Left ventricle myocardium inferior (tissue), 1 donor: ENCODE data around the gene ZNF728. TPM values are rescaled to one million over a fixed set of nuclear protein-coding genes. Genes with fewer than 3 reads are reported as not detected.

ENCODE experiments used
- DNase-seq: peaks from one replicate; pipeline ENCODE4 v3.0.0-alpha.2; 2020
- H3K27ac ChIP-seq: fragments of 200-600 bp; replicated peaks from 2 replicates; pipeline ENCODE4 v1.8.0; 2021
- H3K27me3 ChIP-seq: fragments of 200-600 bp; 2 replicates; pipeline ENCODE4 v1.8.0; 2021; ENCODE audit warnings: low read depth
- H3K36me3 ChIP-seq: fragments of 200-600 bp; 2 replicates; pipeline ENCODE4 v1.8.0; 2021
- H3K4me1 ChIP-seq: fragments of 200-600 bp; 2 replicates; pipeline ENCODE4 v1.8.0; 2021
- H3K4me3 ChIP-seq: fragments of 200-600 bp; 2 replicates; pipeline ENCODE4 v1.8.0; 2021; ENCODE audit warnings: mild to moderate bottlenecking, moderate library complexity
- H3K9me3 ChIP-seq: fragments of 200-600 bp; replicated peaks from 2 replicates; pipeline ENCODE4 v1.8.0; 2021
- intact Hi-C: fragments of 100-400 bp; cut with micrococcal nuclease; formaldehyde crosslinking; loops from one replicate; pipeline ENCODE4 v1.11.0; 2022
- long read RNA-seq: library from polyadenylated mRNA; unstranded; transcript quantifications from one replicate; pipeline ENCODE4 v2.0.0, GENCODE V29; 2021
- total RNA-seq: library from RNA; stranded (reverse); fragmentation: NEBNext Ultra II Directional; extraction: Animal tissue kit (Norgen Biotek cat#: 25700); gene quantifications from one replicate; pipeline ENCODE4 v1.2.1, GENCODE V29; 2021
- TF ChIP-seq, protein P1 (sequence below): fragments of 200-600 bp; IDR thresholded peaks from 2 replicates; pipeline ENCODE4 v1.8.0; 2021; ENCODE audit warnings: antibody characterized with exemption, mild to moderate bottlenecking, borderline replicate concordance
- donor health status: DM: no; HTN: yes; CAD: no; lungs with severe emphysema.

Gene ZNF728
- 5.6 TPM for total RNA-seq
- long read RNA-seq, partial matches to known transcripts: 0 of 2 reads
- long read RNA-seq, other reads (novel, unspliced or antisense): 0 of 2 reads

DNA sequence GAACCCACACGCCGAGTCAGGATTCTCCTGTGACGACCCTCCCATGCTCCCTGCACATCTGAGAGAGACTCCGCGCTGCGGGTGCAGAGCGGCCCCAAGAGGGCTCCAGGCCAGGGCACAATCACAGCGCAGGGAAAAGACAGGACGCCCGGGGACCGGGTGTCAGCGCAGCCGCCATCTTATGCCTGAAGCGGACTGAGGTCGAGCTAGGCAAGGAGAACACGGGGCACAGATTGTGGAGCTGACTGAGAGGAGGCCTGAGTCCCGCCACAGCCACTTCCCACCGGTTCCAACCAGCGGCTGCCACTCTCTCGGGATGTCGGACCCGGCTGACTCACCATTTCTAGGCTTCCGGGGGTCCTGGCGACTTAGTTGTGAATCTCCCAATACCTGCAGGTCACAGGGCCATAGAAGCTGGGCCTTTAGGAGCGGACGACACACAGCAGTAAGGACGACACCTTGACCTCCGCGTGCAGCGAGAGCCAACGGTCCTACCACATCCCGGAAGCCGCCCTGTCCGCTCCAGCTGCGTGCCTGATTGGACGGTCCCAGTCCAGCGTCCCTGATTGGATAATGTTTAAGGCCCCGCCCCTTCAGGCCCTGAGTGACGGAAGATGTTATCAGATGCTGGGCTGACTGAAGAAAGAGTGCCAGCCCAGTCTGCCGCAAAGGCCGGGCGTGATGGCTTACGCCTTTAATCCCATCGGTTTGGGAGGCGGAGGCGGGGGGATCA is at the start of gene ZNF728:
TSS of gene ZNF728 (minus strand) at position 487 of the 733 bp plus-strand sequence. CDS start at position 341, 146 bp downstream.
- H3K9me3 ChIP-seq: peaks cover 50% of the 10 kb centered on the region
- H3K4me1 ChIP-seq: peaks cover 22% of the 10 kb centered on the region
- TF ChIP-seq, protein P1, sequence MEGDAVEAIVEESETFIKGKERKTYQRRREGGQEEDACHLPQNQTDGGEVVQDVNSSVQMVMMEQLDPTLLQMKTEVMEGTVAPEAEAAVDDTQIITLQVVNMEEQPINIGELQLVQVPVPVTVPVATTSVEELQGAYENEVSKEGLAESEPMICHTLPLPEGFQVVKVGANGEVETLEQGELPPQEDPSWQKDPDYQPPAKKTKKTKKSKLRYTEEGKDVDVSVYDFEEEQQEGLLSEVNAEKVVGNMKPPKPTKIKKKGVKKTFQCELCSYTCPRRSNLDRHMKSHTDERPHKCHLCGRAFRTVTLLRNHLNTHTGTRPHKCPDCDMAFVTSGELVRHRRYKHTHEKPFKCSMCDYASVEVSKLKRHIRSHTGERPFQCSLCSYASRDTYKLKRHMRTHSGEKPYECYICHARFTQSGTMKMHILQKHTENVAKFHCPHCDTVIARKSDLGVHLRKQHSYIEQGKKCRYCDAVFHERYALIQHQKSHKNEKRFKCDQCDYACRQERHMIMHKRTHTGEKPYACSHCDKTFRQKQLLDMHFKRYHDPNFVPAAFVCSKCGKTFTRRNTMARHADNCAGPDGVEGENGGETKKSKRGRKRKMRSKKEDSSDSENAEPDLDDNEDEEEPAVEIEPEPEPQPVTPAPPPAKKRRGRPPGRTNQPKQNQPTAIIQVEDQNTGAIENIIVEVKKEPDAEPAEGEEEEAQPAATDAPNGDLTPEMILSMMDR: peak; percentile 16
- H3K36me3 ChIP-seq: peaks cover 10% of the 10 kb centered on the region
- peak; percentile 88 for DNase-seq
- H3K4me3 ChIP-seq: peak within 1 kb of the TSS; percentile 72
- H3K27ac ChIP-seq: peak within 1 kb of the TSS; percentile 92
- intact Hi-C loops: no loop called here
- H3K27me3 ChIP-seq: no peaks in the 10 kb centered on the region

DNA sequence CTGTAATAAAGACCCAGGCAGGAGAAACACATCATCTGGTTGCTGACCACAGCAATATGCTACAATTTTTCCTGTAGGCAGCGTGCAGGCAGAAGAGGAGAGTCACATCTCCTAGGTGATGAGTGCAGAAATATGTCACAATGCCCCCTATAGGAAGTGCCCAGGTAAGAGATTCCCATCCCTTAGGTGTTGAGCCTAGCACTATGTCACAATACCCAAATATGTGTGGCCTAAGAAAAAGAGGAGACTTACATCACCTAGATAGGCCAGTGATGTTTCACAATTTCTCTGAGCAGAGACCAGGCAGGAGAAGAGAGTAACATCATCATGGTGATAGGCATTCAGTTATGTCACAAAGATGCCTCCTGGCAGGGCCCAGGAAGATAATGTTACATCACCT is 49.4 kb upstream of the ZNF728 start:
- no peaks in the 10 kb centered on the region for H3K9me3 ChIP-seq
- H3K36me3 ChIP-seq: no peaks in the 10 kb centered on the region
- intact Hi-C loops: no loop called here
- no peaks in the 10 kb centered on the region for H3K4me1 ChIP-seq
- DNase-seq: no peak
- H3K4me3 ChIP-seq: no peak overlapping the region
- TF ChIP-seq, protein P1: no peak
- no peaks in the 10 kb centered on the region for H3K27me3 ChIP-seq
- no peak overlapping the region for H3K27ac ChIP-seq

DNA sequence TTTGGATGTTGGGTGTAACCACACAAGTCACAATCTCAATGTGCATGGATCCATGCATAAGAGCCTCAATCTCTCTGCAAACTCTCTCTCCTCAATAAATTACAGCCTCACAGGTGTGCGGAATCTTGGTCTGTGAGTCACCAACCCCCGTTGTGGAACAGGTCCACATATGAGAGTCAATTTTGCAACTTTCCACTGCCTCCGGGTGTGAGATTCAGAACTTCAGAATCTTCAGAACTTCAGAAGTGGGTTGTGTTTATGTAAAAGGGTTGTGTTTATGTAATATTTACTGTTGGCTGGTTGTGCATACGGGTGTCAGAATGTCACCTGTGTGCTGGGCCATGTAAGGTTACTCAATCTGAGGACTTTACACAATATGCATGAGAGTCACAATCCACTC is 46.3 kb upstream of the ZNF728 start:
- no peaks in the 10 kb centered on the region for H3K36me3 ChIP-seq
- H3K27ac ChIP-seq: no peak overlapping the region
- H3K9me3 ChIP-seq: no peaks in the 10 kb centered on the region
- no peak for DNase-seq
- H3K27me3 ChIP-seq: no peaks in the 10 kb centered on the region
- no peaks in the 10 kb centered on the region for H3K4me1 ChIP-seq
- intact Hi-C loops: no loop called here
- TF ChIP-seq, protein P1: no peak
- H3K4me3 ChIP-seq: no peak overlapping the region

DNA sequence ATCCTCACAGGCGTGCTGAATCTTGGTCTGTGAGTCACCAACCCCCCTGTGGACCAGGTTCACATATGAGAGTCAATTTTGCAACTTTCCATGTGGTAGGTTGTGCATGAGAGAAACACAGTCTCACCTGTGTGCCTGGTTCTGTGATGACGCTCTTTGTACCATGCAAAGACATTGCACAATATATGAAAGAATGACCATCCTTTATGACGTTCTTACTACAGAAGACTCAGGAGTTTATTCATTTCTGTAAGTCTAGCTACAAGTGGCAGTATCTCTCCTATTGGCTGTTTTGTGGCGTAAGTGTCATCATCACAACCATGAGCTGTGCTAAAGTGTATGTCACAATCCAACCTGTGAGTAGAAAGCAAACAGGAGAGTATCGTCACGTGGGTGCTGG is 43.8 kb upstream of the ZNF728 start:
- no peaks in the 10 kb centered on the region for H3K9me3 ChIP-seq
- no peaks in the 10 kb centered on the region for H3K4me1 ChIP-seq

DNA sequence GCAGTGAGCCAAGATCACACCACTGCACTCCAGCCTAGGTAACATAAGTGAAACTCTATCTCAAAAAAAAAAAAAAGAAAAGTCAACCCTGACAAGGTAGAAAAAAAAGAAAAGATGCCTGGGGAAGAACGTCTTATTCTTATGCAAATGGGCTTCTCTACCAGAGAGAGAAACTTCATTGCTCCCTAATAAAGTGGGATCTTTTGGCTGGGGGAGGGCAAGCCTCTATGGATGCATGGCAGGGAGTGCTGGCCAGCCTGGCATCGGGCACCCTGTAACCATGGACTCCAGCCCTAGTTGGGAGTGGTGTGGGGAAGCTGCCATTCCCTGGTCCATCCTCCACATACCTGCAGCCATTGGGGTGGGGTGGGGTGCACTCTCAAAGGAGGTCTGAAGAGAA is 30.7 kb upstream of the ZNF728 start:
- DNase-seq: no peak
- intact Hi-C loops: no loop called here
- H3K4me3 ChIP-seq: no peak overlapping the region

More for the DNA sequence above, 43.8 kb upstream of the ZNF728 start:
- Histone ChIP-seq H3K27ac (no peak overlapping the region), H3K27me3 (no peaks in the 10 kb centered on the region), H3K4me3 (no peak overlapping the region), H3K36me3 (no peaks in the 10 kb centered on the region)
- TF ChIP-seq, protein P1: no peak
- intact Hi-C loops: no loop called here
- DNase-seq: no peak

More for the DNA sequence above, 30.7 kb upstream of the ZNF728 start:
- no peaks in the 10 kb centered on the region for H3K4me1 ChIP-seq
- H3K36me3 ChIP-seq: no peaks in the 10 kb centered on the region
- TF ChIP-seq, protein P1: no peak
- H3K9me3 ChIP-seq: peaks cover 10% of the 10 kb centered on the region
- no peaks in the 10 kb centered on the region for H3K27me3 ChIP-seq
- no peak overlapping the region for H3K27ac ChIP-seq
